ENCODE results near the gene FDX2.
A peak's percentile ranks its signal among the peaks of the same experiment; 100 is the strongest.
"Not testable (repeated sequence)": the region's sequence is repeated elsewhere in the genome, so short reads cannot be mapped to it uniquely, and the experiment has no call there.

Gene FDX2

DNA sequence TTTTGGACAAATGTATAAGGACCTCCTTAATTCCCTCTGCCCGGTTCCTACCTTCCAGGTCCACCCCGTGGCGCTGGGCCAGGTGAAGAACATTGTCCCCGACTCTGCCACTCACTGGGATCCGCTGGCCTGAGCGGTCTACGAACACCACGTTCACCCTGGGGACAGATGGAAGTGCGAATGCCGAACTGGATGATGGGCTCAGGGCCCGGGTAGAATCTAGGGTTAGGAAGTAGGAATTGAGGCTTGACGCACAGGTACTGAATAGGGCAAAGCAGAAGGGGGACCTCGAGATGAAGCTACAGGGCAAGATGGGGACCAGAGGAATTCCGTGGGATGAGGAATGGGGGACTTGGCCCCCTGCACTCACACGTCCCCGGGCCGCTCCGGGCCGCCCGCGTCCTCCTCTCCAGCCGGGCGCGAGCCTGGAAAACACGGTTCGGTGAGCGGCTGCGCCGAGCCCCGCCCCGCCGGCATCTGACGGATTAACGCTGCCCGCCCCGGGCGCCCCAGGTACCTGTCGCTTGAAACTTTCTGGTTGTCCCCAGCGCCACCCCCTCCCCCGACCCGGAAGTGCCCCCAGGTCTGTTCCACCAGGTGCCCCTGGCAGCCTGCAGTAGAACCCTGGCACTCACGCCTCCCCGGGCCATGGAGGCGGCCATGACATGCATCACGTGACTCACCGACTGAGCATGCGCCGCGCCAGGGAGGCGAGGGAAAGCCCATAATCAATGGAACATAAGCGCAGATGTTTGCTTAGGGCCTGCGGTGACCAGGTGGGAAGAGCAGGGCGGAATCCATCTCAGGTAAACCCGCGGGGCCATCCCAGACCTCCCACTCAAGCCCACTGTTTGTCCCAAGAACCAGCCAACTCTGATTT is at the start of gene FDX2:
FDX2 (minus strand) TSS at position 681 of the 880 bp plus-strand sequence; CDS start at position 662, 19 bp downstream.
- DNase-seq = peak; percentile 93

DNA sequence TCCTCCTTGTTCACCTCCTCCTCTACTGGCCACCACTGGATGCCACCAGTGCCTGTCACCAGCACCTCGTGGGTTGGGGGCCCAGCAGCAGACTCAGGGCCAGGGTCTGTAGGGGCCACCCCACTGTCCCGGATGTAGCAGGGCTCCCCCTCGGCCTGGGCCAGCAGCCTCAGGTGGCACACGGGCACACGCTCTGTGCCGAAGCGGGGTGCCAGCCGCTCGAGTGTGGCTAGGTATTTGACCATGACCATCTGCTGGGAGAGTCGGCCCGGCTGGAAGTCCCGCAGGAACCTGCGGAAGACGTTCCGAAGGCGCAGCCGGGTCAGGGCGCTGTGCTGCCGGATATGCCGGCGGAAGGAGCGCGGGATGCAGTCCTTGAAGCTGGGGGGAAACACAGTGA is 49.7 kb upstream of the FDX2 start:
- DNase-seq = no peak

DNA sequence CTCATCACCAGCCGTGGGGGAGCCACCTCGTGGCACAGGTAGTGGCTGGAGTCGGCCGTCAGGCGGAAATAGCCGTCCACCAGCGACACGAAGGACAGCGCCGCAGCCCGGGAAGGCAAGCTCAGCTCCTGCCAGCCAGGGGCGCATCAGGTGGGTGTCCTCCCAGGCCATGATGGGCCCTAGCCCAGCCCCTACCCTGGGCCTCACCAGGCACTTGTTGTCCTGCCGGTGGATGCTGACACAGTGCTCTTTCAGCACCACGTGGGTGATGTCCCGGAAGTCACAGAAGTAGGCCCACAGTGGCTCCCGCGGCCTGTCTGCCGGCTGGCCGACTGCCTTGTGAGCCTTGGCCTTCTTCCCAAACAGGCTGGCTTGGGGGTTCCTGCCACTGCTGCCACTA is 48.8 kb upstream of the FDX2 start:
- no peak for DNase-seq

DNA sequence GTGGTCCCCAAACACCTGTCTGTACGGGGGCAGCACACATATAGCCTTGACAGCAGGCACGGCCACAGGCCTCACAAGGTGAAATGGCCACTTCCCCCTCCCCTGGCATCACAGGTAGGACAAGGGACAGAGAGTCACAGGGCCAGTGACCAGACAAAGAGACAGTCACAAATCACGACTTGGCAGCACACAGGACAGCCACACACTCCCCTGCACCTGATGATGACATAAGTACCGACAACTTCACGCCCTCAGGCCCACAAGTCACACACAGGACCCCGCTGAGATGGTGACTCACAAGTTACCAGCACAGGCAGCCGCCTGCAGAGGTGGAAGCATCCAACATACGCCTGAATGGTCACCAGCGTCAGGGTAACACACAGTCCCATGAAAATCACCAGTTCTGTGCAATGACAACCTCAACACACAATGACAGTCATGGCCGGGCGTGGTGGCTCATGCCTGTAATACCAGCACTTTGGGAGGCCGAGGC is 48.0 kb upstream of the FDX2 start:
- no peak for DNase-seq

DNA sequence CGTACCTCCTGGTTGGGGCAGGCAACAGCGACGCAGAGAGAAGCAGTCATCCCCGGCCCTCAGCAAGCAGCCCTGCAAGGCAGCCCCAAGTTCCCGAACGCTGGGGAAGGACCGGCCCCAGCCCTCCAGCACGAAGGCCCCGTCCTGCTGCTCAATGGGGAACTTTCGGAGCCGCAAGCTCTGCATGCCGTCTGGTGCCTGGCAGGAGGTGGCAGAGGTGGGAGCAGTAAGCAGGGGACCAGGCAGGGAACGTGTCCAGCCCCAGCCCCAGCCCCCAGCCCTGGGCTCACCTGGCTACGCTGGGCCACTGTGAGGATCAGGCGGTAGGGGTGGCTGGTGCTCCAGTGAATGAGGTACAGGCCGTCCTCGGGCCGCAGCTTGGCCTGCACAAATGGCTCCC is 46.4 kb upstream of the FDX2 start:
- DNase-seq = no peak

DNA sequence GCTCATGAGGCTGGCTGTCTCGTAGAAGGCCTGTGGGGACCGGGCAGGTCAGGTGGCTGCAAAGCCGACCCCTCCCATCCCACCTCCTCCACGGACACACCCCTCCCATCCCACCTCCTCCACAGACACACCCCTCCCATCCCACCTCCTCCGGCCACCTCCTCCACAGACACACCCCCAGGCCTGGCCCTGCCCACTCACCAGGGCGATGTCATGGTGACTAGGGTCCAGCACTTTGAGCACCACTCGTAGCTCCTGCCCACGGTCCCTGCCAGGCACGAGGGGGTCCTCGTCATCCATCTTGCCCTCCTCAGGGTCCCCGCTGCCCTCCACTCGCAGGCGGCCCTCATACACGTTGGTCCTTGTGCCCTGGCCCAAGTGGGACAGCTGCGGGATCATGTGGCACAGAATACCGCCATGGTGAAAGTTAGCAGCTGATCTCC is 45.8 kb upstream of the FDX2 start:
- DNase-seq = no peak

DNA sequence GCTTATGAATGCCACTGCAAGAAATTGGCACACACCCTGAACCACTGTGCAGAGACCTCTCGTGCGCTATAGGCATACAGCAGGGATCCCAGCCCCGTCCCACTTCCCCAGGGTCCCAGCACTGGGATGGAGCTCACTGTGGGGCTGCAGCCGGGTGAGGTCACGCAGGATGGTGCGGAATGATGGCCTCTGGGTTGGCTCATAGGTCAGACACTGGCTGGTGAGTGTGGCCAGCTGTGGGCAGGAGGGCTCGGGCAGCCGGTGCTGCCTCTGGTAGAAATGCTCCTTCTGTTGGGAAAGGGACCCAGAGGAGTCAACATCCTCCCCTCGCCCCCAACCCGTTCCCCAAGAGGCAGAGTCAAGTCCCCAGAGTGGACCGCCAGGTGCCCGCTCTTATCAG is 40.6 kb upstream of the FDX2 start:
- no peak for DNase-seq

DNA sequence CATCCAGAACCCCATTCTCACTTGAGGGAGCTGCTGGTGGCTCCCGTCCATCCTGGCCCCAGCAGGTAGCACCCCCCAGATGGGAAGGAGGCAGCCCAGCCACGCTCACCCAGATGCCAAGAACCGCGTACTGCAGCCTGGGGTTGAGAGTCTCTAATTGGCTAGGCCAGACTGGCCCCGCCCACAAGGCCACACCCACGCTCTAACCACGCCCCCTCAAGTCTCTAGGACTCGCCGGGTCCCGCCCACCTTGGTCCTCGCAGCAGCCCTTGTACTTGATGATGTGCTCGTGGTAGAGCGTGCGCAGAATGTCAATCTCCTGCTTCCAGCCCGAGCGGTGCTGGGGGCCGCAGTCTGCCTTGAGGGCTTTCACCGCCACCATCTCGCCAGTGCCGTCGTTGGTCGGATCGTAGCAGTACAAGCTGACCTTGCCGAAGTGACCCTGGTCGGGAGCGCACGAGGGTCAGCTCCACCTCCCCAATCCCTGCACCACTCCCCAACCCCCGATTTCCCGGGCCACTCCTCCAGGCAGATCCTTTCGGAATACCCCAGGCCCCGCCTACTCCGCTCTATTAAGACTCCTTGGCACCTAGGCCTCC is 38.1 kb upstream of the FDX2 start:
- DNase-seq = peak; percentile 38

DNA sequence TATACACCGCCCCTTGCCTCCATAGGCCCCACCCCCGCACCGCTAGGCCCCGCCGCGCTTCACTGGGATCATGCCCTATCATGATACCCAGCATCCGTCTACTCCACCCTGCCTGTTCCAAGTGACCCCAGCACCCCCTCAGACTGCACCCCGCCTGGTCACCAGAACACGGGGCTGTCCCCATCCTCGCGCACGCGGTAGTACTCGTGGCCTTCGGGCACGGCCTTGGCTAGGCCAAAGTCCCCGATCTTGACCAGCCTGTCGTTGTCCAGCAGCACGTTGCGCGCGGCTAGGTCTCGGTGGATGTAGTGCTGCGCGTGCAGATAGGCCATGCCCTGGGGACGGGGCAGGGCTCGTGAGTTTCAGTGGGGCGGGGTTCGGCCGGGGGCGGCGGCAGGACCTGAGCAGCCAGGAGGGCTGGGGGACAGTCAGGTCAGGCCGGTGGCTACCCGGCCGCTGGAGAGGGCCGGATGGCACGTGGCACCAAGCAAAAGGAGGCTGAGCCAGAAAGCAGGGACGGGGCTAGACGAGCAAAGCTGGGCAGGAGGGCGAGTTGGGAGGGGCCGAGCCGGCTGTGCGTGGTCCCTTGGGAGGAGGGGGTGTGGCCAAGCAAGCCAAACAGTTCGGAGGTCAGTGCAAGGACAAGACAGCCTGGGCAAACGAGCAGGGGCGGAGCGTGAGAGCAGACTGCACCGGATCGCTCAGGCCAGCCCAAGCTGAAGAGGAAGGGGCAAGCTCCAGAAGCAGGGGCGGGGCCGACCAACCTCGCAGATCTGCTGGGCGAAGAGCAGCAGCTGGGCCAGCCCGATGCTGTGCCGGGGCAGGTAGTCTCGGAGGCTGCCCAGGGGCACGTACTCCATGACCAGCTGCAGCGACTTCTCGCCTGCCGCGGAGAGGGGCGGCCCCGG is 37.2 kb upstream of the FDX2 start:
- no peak for DNase-seq

DNA sequence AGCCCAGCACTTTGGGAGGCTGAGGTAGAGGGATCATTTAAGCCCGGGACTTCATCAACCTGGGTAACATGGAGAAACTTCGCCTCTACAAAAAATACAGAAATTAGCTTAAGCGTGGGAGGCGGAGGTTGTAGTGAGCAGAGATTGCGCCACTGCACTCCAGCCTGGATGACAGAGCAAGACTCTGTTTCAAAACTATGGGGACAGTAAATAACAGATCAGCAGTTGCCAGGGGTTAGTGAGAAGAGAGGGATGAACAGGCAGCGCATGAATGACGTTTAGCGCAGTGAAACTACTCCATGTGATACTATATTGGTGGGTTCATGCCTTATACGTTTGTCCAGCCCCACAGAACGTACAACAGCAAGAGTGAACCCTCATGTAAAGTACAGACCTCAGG is 30.7 kb upstream of the FDX2 start:
- DNase-seq = no peak

DNA sequence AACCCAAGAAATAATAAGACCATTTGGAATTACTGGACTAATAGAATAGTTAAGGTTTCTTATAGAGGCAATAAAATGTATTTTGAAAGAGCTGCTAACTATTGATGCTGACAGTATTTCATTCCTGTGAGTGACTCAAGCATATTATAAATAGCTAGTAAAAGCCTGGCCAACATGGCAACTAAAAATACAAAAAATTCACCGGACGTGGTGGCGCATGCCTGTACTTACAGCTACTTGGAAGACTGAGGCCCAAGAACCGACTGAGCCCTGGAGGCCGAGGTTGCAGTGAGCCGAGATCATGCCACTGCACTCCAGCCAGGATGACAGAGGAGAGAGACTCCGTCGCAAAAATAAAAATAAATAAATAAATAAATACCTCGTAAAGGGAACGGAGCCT is 29.0 kb upstream of the FDX2 start:
- no peak for DNase-seq

DNA sequence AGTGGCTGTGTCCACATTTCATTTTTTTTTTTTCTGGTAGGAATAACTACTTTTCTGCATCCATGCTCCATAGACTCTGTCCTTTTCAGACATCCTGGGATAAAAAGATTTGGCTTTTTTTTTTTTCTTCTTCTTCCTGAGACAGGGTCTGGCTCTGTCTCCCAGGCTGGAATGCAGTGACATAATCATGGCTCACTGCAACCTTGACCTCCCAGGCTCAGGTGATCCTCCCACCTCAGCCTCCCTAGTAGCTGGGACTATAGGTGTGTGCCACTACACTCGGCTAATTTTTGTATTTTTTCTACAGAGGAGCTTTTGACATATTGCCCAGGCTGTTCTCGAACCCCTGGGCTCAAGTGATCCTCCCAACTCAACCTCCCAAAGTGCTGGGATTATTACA is 27.7 kb upstream of the FDX2 start:
- DNase-seq = no peak

DNA sequence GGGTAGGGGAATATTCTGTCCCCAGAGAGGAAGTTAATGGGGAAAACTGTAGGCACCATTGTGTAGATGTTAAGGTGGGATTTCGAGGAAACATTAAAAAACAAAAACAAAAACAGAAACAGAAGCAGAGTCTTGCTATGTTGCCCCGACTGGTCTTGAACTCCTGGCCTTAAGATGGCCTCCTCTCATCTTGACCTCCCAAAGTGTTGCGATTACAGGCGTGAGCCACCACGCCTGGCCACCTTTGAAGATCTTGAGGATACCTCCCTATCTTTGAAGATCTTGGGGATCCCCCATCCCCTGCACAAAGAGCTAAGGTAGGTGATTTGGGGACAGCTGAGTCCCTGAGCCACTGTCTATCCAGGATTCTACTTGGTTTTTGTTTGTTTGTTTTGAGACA is 24.2 kb upstream of the FDX2 start:
- DNase-seq = no peak

DNA sequence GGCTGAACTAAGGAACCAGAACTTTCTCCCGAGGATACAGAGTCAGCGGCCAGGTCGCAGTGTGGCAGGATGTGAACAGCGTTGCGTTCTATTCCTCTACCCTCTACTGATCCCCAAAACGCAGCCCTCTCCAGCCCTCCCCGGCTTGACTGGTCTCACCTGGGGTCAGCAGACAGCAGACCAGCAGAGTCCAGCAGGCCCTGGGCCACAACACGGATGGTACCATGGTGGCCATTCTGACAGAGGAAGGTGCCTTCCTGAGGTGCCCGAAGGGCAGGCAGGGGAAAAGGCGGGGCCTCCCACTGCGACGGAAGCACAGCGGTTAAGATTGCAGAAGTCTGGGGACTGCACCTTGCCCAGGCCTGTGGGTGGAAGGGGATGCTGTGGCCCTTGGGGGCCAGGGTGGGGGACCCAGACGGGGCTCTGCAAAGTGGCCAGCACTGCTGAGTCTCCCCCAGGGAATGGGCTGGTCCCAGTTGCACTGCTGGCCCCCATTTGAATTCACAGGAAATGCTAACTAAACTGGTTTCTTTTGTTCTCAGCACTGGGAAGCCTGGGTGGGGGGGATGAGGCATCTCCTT is 23.7 kb upstream of the FDX2 start, which contains the start of gene ICAM3:
ICAM3 (minus strand) TSS at position 245 of the 581 bp plus-strand sequence; CDS start at position 235, 10 bp downstream.
- DNase-seq = peak; percentile 45

DNA sequence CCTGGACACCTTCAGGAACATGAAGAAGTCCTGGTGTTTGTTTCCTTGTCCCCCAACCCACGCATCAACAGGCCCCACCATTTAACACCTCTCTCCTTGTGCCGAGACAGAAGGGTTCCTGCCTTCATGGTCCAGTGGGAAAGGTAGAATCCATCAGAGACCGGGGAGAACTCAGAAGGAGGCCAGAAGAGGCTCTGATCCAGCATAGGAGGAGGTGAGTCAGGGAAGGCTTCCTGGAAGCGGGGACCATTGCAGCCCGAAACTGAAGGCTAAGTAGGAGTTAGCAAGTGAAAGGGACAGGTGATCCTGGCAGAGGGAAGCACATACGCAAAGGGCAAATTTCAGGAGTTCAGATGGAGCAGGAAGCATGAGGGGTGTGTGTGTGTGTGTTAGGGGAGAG is 23.1 kb upstream of the FDX2 start:
- no peak for DNase-seq

DNA sequence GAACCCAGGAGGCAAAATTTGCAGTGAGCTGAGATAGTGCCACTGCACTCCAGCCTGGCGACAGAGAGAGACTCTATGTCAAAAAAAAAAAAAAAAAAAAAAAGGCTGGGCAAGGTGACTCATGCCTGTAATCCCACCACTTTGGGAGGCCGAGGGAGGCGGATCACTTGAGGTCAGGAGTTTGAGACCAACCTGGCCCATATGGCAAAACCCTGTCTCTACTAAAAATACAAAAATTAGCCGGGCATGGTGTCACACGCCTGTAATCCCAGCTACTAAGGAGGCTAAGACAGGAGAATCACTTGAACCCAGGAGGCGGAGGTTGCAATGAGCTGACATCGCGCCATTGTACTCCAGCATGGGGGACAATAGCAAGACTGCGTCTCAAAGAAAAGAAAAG is 20.9 kb upstream of the FDX2 start:
- DNase-seq = not testable (repeated sequence)

DNA sequence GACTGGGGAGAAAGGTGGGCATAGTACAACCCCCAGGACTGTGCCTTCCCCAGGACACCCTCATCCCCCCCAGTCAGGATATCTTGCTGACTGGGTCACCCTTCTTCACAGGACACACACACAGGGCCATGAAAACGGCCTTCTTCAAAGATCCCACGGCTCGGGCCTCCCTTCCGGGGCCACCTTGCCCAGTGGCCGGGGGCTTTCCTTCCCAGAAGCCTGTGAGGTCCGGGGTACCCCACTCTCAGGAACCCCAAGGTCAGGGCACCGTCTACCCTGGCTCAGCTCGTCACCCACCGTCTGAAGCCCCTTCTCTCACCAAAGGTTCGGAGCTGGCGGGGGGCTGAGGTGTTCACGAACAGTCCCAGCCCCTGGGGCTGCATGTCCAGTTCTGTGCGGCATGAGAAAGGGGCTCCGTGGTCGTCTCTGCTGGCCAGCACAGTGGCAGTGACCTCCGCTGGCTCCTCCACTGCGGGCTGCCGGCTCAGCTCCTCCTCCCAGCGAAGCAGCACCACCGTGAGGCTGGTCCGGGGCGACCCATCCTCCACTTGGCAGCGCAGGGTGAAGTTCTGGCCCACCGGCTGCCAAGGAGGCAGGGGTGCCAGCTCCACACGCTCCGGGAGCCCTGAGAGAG is 19.7 kb upstream of the FDX2 start:
- no peak for DNase-seq

DNA sequence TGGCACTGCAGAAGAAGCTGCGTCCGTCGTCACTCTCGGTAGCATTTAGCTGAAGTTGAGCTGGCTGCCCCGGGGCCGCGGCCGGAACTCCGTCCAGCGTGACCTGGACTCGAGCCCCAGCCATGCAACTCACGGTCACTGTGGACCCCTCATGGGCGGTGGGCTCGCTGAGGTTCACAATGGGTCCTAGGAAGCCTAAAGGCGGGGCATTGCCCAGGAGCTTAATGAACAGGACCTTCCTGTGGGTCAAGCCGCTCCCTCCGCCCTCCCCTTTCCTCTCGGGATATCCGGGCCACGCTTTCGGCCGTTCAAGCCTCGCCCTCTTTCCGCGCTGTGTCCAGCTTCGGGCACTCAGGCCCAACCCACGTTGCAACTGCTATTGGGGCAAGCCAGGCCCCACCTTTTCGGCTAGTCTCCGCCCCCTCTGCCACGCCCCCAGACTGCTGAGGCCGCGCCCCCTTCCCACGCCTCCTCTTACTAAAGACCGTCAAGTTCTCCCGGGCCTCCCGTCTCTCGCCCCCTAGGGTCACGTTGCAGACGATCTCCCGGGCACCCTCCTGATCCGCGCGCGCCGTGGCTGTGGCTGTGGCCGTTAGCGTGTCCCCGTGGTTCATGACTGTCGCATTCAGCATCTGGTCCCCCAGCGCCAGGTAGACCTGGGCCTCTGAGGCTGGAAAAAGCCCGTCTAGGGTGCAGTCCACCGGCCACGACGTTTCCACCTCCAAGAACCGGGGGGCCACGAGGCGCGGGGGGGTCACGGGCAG is 19.0 kb upstream of the FDX2 start:
- peak; percentile 42 for DNase-seq

DNA sequence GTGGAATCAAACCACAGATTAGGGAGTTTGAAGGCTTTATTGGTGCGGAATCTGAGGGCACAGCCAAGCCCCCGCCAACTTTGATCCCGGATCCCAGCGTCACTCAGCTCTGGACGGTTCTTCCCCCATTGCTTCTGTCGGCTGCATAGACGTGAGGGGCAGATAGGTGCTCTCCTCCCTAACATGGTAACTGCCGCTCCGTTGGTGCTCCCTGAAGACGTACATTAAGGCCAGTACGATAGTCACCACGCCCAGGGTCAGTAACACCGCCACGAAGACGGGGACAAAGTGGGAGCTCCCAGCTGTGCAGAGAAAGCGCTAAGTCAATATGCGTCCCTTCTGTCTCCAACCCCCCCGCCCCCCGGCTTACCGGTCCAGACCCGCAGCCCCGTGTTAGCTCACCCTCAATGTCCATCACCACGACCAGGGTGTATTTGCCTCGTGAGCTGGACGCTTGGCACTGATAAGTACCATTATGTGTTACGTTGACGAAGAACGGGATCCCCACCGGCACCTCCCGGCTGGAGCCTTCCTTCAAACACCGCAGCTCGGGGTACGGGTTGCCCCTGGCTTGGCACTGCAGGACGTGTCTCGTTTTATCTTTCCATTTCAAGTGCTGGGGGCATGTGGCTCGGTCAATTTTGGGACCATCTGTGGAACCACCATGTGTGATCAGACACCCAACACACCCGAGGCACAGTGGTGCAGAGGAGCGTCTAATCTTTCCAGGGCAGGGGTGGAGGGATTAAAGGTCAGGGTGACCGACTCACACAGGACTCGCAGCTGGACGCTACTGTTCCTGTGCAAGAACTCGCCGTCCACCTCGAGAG is 18.2 kb upstream of the FDX2 start:
- no peak for DNase-seq

DNA sequence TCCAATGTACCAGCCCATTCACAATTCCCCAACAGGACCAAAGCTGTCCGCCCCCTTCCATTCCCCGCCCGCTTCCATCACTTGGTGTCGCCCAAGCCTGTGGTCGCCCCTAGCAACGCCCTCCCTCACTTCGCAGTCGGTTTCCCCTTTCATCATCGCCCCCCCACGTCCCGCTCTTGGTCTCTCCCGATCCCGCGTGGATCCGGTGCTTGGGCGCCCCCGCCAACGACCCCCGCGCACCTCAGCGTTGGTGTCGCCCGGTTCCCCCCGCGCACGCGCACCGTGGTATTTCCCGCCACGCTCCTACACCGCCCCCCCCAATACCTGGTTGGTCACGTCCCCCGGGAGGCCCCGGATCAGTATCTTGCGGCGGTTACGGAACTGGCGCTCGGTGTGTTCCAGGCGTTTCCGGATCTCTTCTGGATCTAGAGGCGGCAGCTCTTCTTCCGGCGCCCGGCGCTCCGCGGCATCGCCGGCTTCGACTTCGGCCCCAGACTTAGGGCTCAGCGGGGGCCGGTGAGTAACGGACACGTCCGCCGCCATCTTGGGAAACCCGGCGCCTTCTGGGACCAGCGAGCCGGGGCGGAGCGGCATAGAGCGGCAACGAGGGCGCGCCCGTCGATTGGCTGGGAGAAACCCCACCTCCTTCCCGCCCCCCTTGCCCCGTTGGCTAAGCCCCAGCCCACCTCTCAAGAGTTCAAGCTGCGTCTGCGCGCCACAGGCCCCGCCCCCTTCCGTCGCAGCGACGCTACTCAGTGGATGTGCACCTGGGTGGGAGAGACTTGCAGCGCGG is 17.3 kb upstream of the FDX2 start, which contains the start of gene RAVER1:
RAVER1 (minus strand) TSS at position 565 of the 793 bp plus-strand sequence; CDS start at position 543, 22 bp downstream.
- peak; percentile 97 for DNase-seq

Measured in activated CD4-positive, alpha-beta T cell treated with anti-CD3 and anti-CD28 coated beads, Interleukin-2, amount 50 U/mL, for 1 hour (primary cell).